Ectodermal cell (in vitro differentiated cells): ENCODE data around the gene KIFC3.
A peak's percentile ranks its signal among the peaks of the same experiment; 100 is the strongest.
"Not testable (repeated sequence)": the region's sequence is repeated elsewhere in the genome, so short reads cannot be mapped to it uniquely, and the experiment has no call there.

Experiments
- H3K27ac ChIP-seq: 2 replicates; pipeline ENCODE4 v1.7.0; 2013; ENCODE audit warnings: mild to moderate bottlenecking, low read depth, low read length; ENCODE audit not compliant: insufficient read depth, poor library complexity, severe bottlenecking
- H3K27me3 ChIP-seq: 2 replicates; pipeline ENCODE4 v1.7.0; 2013; ENCODE audit warnings: mild to moderate bottlenecking, low read length; ENCODE audit not compliant: insufficient read depth, control insufficient read depth, poor library complexity, severe bottlenecking
- H3K36me3 ChIP-seq: one replicate; pipeline ENCODE4 v1.7.0; 2013; ENCODE audit warnings: low read length; ENCODE audit not compliant: control insufficient read depth, insufficient read depth
- H3K4me1 ChIP-seq: one replicate; pipeline ENCODE4 v1.7.0; 2013; ENCODE audit warnings: low read length; ENCODE audit not compliant: control insufficient read depth, insufficient read depth
- H3K4me3 ChIP-seq: 2 replicates; pipeline ENCODE4 v1.7.0; 2013; ENCODE audit warnings: low read depth, low read length, control low read depth; ENCODE audit not compliant: insufficient read depth
- H3K9me3 ChIP-seq: 2 replicates; pipeline ENCODE4 v1.7.0; 2013; ENCODE audit warnings: mild to moderate bottlenecking, low read length, moderate library complexity; ENCODE audit not compliant: control insufficient read depth
- WGBS, 2 experiments: methylation state at CpG; one replicate each; pipeline ENCODE4 v1.1.7; 2013; ENCODE audit warnings: missing lambda C conversion rate in 2 of 2; 5-methylcytosine and 5-hydroxymethylcytosine counted together

Gene KIFC3

GRCh38 chr16:57797526-57798266 lies 4.6 kb downstream of the KIFC3 start:
- Histone ChIP-seq H3K27me3 (peaks cover 45% of the 10 kb centered on the region), H3K4me1 (peaks cover 27% of the 10 kb centered on the region), H3K36me3 (no peaks in the 10 kb centered on the region), H3K4me3 (peak overlapping the region; percentile 16), H3K27ac (no peak overlapping the region), H3K9me3 (no peaks in the 10 kb centered on the region)
- 45 to 48% methylated on average over 42 of the region's 42 CpGs for WGBS, 2 experiments

- Histone ChIP-seq H3K36me3 (no peaks in the 10 kb centered on the region), H3K4me1 (peaks cover 25% of the 10 kb centered on the region), H3K4me3 (no peak overlapping the region), H3K9me3 (no peaks in the 10 kb centered on the region), H3K27ac (no peak overlapping the region), H3K27me3 (peaks cover 45% of the 10 kb centered on the region)
- 89 to 90% methylated on average over 13 of the region's 13 CpGs for WGBS, 2 experiments
Measured at GRCh38 chr16:57797216-57797525, 5.1 kb downstream of the KIFC3 start.

GRCh38 chr16:57796014-57796413 lies 6.3 kb downstream of the KIFC3 start:
- not testable (repeated sequence) for H3K4me3 ChIP-seq, H3K27ac ChIP-seq, H3K36me3 ChIP-seq, H3K9me3 ChIP-seq
- H3K27me3 ChIP-seq, result peaks cover 35% of the 10 kb centered on the region
- 94 to 95% methylated on average over 5 of the region's 5 CpGs for WGBS, 2 experiments
- H3K4me1 ChIP-seq, result peaks cover 16% of the 10 kb centered on the region

GRCh38 chr16:57795431-57795878 lies 6.8 kb downstream of the KIFC3 start:
- peaks cover 12% of the 10 kb centered on the region for H3K4me1 ChIP-seq
- no peak overlapping the region for H3K27ac ChIP-seq
- H3K9me3 ChIP-seq, result no peaks in the 10 kb centered on the region
- H3K36me3 ChIP-seq, result no peaks in the 10 kb centered on the region
- peaks cover 30% of the 10 kb centered on the region for H3K27me3 ChIP-seq
- H3K4me3 ChIP-seq, result no peak overlapping the region
- WGBS, 2 experiments, result 47 to 51% methylated on average over 9 of the region's 9 CpGs

- WGBS, 2 experiments, result 84 to 85% methylated on average over 18 of the region's 18 CpGs
- H3K4me3 ChIP-seq, result no peak overlapping the region
- no peaks in the 10 kb centered on the region for H3K36me3 ChIP-seq
Measured at GRCh38 chr16:57794849-57795430, 7.4 kb downstream of the KIFC3 start.

GRCh38 chr16:57791893-57792461 lies 10.3 kb downstream of the KIFC3 start:
- H3K4me3 ChIP-seq, result no peak overlapping the region
- no peaks in the 10 kb centered on the region for H3K4me1 ChIP-seq
- H3K9me3 ChIP-seq, result no peaks in the 10 kb centered on the region
- H3K36me3 ChIP-seq, result no peaks in the 10 kb centered on the region
- H3K27me3 ChIP-seq, result no peaks in the 10 kb centered on the region
- 85 to 90% methylated on average over 8 of the region's 8 CpGs for WGBS, 2 experiments
- H3K27ac ChIP-seq, result no peak overlapping the region

More at GRCh38 chr16:57794849-57795430, 7.4 kb downstream of the KIFC3 start:
- no peaks in the 10 kb centered on the region for H3K9me3 ChIP-seq
- no peak overlapping the region for H3K27ac ChIP-seq
- H3K4me1 ChIP-seq, result peaks cover 12% of the 10 kb centered on the region
- peaks cover 25% of the 10 kb centered on the region for H3K27me3 ChIP-seq

GRCh38 chr16:57791195-57791892 lies 10.9 kb downstream of the KIFC3 start:
- no peaks in the 10 kb centered on the region for H3K4me1 ChIP-seq
- H3K4me3 ChIP-seq, result no peak overlapping the region
- WGBS, 2 experiments, result 93 to 94% methylated on average over 13 of the region's 13 CpGs
- H3K27ac ChIP-seq, result no peak overlapping the region
- H3K27me3 ChIP-seq, result no peaks in the 10 kb centered on the region
- H3K36me3 ChIP-seq, result no peaks in the 10 kb centered on the region
- no peaks in the 10 kb centered on the region for H3K9me3 ChIP-seq

- Histone ChIP-seq H3K4me3 (no peak overlapping the region), H3K4me1 (no peaks in the 10 kb centered on the region), H3K27me3 (no peaks in the 10 kb centered on the region), H3K27ac (no peak overlapping the region), H3K36me3 (no peaks in the 10 kb centered on the region), H3K9me3 (no peaks in the 10 kb centered on the region)
- 86 to 89% methylated on average over 12 of the region's 12 CpGs for WGBS, 2 experiments
Measured at GRCh38 chr16:57788951-57789350, 13.3 kb downstream of the KIFC3 start.

GRCh38 chr16:57788252-57788841 lies 13.9 kb downstream of the KIFC3 start:
- 93% methylated on average over 17 of the region's 17 CpGs for WGBS, 2 experiments
- Histone ChIP-seq H3K27me3 (no peaks in the 10 kb centered on the region), H3K36me3 (no peaks in the 10 kb centered on the region), H3K27ac (no peak overlapping the region), H3K4me3 (no peak overlapping the region), H3K9me3 (no peaks in the 10 kb centered on the region), H3K4me1 (no peaks in the 10 kb centered on the region)

- 78 to 79% methylated on average over 8 of the region's 8 CpGs for WGBS, 2 experiments
- Histone ChIP-seq H3K27me3 (no peaks in the 10 kb centered on the region), H3K4me3 (no peak overlapping the region), H3K4me1 (no peaks in the 10 kb centered on the region), H3K9me3 (no peaks in the 10 kb centered on the region), H3K36me3 (no peaks in the 10 kb centered on the region), H3K27ac (no peak overlapping the region)
Measured at GRCh38 chr16:57787519-57787905, 14.8 kb downstream of the KIFC3 start.
